Activated CD8-positive, alpha-beta memory T cell treated with anti-CD3 and anti-CD28 coated beads, Interleukin-2, amount 50 U/mL, for 24 hours (primary cell): ENCODE results near the gene NLRP14.

Experiments used
- DNase-seq: peaks from one replicate; pipeline ENCODE4 v3.0.0-alpha.2; 2020; ENCODE audit errors: extremely low read depth

NLRP14 gene

GRCh38 chr11:7057641-7058040 lies 37.4 kb downstream of the NLRP14 start:
- DNase-seq: no peak

GRCh38 chr11:7060868-7061267 lies 40.6 kb downstream of the NLRP14 start:
- no peak for DNase-seq

GRCh38 chr11:7062534-7062933 lies 42.3 kb downstream of the NLRP14 start:
- DNase-seq: no peak

GRCh38 chr11:7072401-7073028 lies 52.2 kb downstream of the NLRP14 start:
- no peak for DNase-seq

GRCh38 chr11:7077101-7077500 lies 56.8 kb downstream of the NLRP14 start:
- DNase-seq: no peak

- no peak for DNase-seq
Observed at GRCh38 chr11:7079545-7080135, 59.4 kb downstream of the NLRP14 start.

GRCh38 chr11:7080900-7081299 lies 60.6 kb downstream of the NLRP14 start:
- no peak for DNase-seq

GRCh38 chr11:7081441-7081840 lies 61.2 kb downstream of the NLRP14 start:
- no peak for DNase-seq

GRCh38 chr11:7088921-7089320 lies 68.6 kb downstream of the NLRP14 start, which contains the start of gene RBMXL2:
RBMXL2 (plus strand) TSS chr11:7088998; CDS start chr11:7089121, 123 bp downstream.
- DNase-seq: no peak

GRCh38 chr11:7089328-7090251 lies 69.3 kb downstream of the NLRP14 start:
- DNase-seq: no peak

GRCh38 chr11:7098235-7098832 lies 78.1 kb downstream of the NLRP14 start:
- DNase-seq: no peak

- no peak for DNase-seq
Observed at GRCh38 chr11:7115780-7116179, 95.5 kb downstream of the NLRP14 start.

GRCh38 chr11:7116370-7116769 lies 96.1 kb downstream of the NLRP14 start:
- no peak for DNase-seq
